HG02981 (cell line): ENCODE measurements around the gene GAD1.

Source experiments
- ATAC-seq: cut with Tn5 transposase; IDR thresholded peaks from one replicate; pipeline ENCODE4 v1.9.1; 2021; ENCODE audit warnings: mild to moderate bottlenecking, moderate library complexity; ENCODE audit not compliant: unreplicated experiment

Gene GAD1

GRCh38 chr2:170840717-170841210 is 24.1 kb downstream of the GAD1 start:
- no peak for ATAC-seq

GRCh38 chr2:170842785-170843184 is 26.1 kb downstream of the GAD1 start:
- ATAC-seq = no peak

DNA sequence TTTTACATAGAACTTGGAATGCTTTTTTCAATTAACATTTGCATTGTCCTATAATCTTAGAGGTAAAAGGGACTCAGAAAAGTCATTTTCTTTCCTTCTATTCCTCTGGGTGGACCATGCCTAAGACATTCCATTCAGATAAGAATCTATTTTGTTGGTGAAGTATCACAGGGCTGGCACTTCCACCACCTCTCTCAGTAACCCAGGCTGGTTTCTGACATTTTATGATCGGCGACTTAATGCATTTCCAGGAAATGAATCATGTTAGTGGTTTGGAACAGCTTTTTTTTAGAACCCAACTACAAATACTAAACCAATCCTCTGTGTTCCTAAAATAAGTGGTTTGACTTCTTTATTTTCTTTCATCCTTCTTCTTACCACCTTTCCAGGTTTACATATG is 27.0 kb downstream of the GAD1 start:
- no peak for ATAC-seq

- ATAC-seq = no peak
Observed at GRCh38 chr2:170845343-170845742, 28.7 kb downstream of the GAD1 start.

GRCh38 chr2:170846314-170846713 is 29.6 kb downstream of the GAD1 start:
- ATAC-seq = no peak

DNA sequence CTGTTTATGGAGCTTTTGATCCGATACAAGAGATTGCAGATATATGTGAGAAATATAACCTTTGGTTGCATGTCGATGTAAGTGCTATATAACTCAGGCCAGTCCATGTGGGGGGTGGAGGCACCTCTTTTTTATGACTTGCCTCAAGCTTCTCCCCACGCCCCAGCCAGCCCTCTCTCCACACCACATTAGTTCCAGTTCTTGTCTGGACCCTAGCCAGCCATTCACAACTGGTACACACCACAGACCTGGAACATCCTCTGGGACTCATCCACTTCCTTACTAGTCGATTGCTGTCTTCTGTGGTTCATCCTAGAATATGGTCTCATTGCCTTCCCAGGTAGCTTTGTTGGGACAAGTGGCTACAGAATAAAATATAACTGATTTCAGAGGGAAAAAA is 31.0 kb downstream of the GAD1 start:
- no peak for ATAC-seq

GRCh38 chr2:170848587-170848986 is 31.9 kb downstream of the GAD1 start:
- ATAC-seq = no peak

DNA sequence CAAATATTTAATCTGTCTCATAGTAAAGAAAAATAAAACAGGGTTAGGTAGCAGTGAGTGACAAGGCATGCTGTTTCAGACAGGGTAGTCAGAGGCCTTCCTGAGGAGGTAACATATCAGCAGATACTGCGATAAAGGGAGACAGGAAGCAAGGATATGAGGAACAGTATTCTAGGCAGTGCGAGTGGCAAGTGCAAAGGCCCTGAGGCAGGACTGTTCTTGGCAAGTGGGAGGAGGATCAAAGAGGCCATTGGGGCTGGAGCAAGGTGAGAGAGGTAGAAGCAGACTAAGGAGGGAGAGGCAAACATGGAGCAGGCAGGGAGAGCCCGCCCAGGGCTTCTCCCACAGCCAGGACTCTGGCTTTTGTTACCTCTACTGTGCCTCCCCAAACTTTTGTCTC is 33.6 kb downstream of the GAD1 start:
- ATAC-seq = no peak

GRCh38 chr2:170851635-170852034 is 34.9 kb downstream of the GAD1 start:
- no peak for ATAC-seq

- ATAC-seq = no peak
Observed at GRCh38 chr2:170856066-170856465, 39.4 kb downstream of the GAD1 start.

GRCh38 chr2:170862286-170862902 is 45.7 kb downstream of the GAD1 start:
- ATAC-seq = no peak

GRCh38 chr2:170863087-170863486 is 46.4 kb downstream of the GAD1 start:
- ATAC-seq = no peak

- ATAC-seq = no peak
Observed at GRCh38 chr2:170869036-170869435, 52.3 kb downstream of the GAD1 start.

- ATAC-seq = no peak
Observed at GRCh38 chr2:170869461-170869860, 52.8 kb downstream of the GAD1 start.

GRCh38 chr2:170873035-170873692 is 56.5 kb downstream of the GAD1 start:
- peak; percentile 95 for ATAC-seq

DNA sequence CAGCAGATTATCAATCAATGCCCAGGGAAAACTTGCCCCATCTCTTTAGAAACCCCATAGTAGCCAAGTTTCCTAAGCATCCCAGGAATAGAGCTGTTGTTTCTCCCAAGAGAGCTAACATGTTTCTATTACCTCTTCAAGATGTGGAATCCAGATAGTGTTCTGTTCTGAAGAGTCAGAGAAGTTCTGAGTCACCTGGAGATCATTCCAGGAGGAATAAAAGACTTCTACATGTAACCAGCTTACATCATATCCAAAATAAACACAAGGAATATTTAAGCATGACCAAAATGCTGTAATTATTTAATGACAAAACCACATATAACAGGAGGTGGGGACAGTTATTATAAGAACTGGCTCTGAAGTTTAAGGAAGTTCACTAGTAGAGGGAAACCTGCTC is 61.4 kb downstream of the GAD1 start:
- peak; percentile 18 for ATAC-seq

DNA sequence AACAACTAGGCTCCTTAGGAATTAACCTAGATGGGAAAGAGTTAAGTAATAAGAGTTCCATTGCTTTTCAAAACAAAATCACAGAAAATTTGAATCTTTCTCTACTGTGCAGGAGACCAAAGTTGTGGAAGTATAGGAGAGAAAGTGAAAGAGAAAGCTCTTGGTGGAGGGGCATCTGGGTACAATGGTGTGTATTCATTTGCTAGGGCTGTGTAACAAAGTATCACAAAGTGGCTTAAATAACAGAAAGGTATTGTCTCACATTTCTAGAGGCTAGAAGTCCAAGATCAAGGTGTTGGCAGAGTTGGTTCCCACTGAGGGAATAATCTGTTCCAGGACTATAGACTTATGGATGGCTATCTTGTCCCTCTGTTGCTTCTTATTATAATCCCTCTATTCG is 61.8 kb downstream of the GAD1 start:
- peak; percentile 76 for ATAC-seq

- ATAC-seq = no peak
Observed at GRCh38 chr2:170881840-170882239, 65.2 kb downstream of the GAD1 start.

DNA sequence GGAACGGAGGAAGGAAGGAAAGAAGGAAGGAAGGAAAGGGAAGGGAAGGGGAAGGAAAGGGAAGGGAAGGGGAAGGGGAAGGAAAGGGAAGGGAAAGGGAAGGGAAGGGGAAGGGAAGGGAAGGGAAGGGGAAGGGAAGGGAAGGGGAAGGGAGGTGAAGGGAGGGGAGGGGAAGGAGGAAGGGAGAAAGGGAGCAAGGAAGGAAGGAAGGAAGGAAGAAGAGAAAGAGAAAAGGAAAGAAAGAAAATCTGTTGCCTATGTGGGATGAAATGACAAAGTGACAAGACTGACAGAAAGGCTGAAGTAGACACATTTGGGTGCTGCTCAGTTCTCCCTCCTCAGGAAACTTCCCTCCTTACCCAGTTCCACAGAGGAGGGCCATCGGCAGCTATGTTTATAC is 66.1 kb downstream of the GAD1 start:
- no peak for ATAC-seq

DNA sequence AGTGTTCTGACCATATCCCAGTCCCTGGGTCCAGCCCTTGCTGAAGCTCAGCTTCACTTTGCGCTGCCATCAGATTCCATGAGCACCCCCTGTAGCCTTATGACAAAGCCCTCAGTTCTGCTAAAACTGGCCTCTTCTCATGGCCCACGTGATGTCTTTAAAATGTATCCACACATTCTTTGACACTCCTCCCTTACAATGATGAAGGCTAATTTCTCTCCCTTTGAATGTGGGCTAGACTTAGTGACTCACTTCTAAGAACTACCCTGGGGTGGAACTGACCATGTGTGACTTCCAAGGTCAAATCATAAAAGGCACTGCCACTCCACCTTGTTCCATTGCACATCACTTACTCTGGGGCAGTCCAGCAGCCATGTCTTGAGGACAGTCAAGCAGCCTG is 67.0 kb downstream of the GAD1 start:
- ATAC-seq = no peak

- no peak for ATAC-seq
Observed at GRCh38 chr2:170885130-170885791, 68.6 kb downstream of the GAD1 start.

- no peak for ATAC-seq
Observed at GRCh38 chr2:170886386-170886785, 69.7 kb downstream of the GAD1 start.
